AG09309 (cell line): ENCODE data around the gene RPS6KL1.

Experiments used
- DNase-seq: peaks from one replicate; pipeline ENCODE4 v3.0.0-alpha.2; 2010; ENCODE audit warnings: low read depth
- H3K4me3 ChIP-seq: 2 replicates; pipeline ENCODE4 v1.5.1; 2011; ENCODE audit warnings: mild to moderate bottlenecking, low read depth, low read length, moderate library complexity; ENCODE audit not compliant: control insufficient read depth
- TF ChIP-seq, protein P1 (sequence below): IDR thresholded peaks from 2 replicates; pipeline ENCODE4 v1.5.1; 2011; ENCODE audit warnings: mild to moderate bottlenecking, low read depth, low read length, inconsistent platforms; ENCODE audit not compliant: insufficient read depth, control insufficient read depth; ENCODE audit errors: missing control alignments

Gene RPS6KL1

DNA sequence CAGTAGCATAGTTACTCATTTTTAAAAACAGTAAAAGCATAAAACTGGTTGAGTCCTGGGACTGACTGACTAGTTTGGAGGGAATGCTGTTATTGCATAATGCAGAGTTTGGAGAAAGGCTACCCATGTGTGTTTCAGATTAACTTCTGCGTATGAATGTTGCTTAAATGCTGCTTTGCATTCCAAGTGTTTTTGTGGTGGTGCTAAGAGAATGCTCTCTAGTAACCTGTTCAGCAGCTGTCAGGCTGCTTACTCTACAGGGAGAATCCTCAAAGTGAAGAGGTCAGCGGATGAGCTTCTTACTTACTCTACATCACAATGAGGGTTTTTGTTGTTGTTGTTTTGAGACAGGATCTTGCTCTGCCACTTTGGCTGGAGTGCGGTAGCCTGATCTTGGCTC lies 37.1 kb downstream of the RPS6KL1 start:
- peak; percentile 97 for DNase-seq
- H3K4me3 ChIP-seq = no peak overlapping the region
- TF ChIP-seq, protein P1, sequence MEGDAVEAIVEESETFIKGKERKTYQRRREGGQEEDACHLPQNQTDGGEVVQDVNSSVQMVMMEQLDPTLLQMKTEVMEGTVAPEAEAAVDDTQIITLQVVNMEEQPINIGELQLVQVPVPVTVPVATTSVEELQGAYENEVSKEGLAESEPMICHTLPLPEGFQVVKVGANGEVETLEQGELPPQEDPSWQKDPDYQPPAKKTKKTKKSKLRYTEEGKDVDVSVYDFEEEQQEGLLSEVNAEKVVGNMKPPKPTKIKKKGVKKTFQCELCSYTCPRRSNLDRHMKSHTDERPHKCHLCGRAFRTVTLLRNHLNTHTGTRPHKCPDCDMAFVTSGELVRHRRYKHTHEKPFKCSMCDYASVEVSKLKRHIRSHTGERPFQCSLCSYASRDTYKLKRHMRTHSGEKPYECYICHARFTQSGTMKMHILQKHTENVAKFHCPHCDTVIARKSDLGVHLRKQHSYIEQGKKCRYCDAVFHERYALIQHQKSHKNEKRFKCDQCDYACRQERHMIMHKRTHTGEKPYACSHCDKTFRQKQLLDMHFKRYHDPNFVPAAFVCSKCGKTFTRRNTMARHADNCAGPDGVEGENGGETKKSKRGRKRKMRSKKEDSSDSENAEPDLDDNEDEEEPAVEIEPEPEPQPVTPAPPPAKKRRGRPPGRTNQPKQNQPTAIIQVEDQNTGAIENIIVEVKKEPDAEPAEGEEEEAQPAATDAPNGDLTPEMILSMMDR = no peak

DNA sequence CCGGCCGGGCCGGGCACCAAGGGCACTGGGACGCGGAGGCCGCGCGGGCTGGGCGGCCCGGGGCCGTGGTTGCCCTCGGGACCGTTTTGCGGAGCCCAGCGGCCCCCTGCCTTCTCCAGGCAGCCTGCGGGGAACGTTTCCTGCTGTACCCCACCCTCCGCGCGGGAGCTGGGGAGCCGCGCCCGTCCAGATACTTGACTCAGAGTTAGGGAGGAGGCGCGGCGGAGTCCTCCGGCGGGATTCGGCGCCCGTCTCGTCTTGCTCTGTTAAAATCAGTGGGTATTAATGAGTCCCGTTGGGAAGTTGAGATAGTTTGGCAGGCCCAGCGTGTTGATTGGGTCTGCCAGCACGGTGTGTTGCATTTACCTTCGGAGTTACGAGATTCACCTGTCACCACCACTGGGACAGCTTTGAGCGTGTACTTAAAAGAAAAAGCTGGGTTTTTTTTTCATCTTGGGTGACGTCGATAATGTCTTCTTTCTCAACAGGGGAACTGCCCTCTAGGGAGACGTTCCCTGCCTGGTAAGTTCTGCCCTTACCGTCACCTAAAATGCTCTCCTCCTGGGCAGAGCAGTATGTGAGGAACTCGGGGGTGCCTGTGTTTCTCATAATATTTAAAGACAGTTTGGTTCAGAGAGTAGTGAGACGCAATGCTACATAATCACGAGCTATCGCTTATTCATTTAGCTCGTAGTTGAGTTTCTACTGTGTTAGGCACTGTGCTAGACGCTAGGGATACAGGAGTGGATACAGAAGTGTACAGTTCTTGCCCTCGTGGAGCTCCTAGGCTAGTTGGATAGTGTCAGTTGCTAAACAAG lies 40.7 kb downstream of the RPS6KL1 start:
- peak overlapping the region; percentile 62 for H3K4me3 ChIP-seq
- DNase-seq = no peak
- TF ChIP-seq, protein P1 = no peak

DNA sequence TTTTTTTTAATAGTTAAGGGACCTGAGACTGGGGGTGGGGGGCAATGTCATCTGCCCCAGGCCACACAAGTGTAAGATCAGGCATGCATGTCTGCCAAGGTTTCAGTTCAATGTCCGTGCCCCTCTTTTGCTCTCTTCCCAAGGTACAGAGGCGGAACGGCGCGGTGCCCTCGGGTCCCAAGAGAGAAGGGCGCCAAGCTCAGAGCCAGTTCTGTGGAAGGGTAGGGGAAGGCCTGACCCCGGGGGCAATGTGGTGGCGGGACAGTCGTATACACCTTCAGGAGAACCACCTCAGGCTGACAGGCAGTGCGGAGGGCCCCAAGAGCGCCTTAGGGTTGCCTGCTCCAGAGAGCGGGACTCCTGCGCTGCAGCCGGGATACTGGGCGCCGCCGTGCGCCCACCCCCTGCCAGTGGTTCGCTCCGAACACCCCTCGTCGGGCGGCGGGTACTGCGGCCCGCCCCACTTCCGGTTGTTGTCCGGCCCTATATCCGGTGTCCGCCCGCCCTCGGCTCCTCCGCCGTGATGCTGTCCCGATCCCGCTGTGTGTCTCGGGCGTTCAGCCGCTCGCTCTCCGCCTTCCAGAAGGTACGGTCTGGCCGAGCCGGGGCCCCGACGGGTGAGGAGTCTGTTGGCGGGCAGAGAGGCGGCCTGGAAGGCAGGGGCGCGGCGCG lies 41.5 kb downstream of the RPS6KL1 start, which contains the start of gene DLST:
Gene DLST, plus strand, starts transcription at position 486 of the 672 bp plus-strand sequence. Its CDS starts 38 bp downstream, at position 524.
- peak within 1 kb of the TSS; percentile 62 for H3K4me3 ChIP-seq
- DNase-seq = no peak
- TF ChIP-seq, protein P1 = no peak

DNA sequence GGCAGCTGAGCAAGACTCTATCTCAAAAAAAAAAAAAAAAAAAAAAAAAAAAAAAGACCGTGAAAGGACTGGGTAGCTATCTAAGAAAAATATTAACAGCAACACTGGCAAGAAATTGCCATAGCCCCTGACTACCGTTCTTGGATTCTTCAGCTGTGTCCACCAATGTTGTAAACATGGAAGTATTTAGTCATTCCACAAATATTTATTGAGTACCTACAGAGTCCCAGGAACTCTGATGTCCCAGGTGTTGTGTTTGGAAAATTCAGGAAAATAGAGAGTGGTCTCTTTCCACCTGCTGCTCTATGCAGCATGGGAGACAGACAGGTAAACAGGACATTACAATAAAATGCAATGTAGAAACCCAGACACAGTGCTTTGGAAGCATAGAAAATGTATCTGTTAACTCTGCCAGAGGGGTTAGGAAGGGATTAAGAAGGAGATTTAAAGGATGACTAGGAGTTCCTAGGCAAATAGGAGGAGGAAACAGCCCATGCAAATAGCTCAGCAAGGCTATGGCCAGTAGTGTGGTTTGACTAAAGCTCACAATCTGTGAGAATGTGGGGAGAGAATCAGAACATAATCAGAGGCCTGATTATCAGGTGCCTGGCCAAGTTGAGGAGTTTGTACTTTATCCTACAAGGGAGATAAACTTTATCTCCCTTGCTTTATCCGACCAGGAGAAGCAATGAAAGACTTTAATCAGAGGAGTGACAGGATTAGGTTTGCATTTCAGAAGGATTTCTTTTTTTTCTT lies 43.5 kb downstream of the RPS6KL1 start:
- TF ChIP-seq, protein P1 = no peak
- DNase-seq = no peak
- H3K4me3 ChIP-seq = no peak overlapping the region

DNA sequence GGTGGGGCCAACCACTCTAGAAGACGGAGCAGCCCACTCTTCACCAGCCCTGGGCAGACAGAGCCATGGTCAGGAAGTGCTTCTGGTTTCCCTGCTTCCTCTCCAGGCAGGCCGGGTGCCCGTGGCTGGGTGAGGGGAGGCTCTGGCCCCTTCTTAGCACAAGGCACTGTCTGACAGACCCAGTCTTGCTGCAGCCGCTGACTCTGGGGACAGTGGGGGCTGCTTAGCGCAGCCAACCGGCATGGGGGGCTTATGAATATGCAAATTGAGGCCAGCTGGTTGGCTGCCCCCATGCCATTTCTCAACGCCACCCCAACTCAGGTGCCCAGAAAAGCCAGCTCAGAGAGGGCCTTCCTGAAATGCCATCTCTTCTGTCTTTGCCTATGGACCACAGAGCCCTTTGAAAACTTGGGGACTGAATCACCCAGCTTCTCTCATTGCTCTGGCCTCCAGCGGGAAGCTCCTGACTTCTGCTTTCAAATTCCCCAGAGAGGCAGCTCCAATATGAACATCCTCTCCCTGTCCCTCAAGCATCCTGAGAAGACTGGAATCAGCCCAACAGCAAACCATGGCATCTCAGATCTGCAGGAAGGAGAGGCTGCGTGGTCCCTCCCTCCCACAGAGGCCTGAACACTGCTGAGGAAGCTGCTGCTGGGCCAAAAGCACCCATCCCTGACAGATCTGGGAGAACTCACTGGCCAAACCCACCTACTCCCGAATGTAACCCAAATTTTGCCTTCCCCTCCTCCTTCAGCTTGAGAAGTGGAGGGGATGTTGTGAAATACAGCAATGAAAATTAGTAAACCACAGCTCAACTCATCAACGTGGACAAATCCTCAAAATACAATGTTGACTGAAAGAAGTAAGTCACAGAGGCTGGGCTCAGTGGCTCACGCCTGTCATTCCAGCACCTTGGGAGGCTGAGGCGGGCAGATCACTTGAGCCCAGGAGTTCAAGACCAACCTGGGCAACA lies 46.8 kb downstream of the RPS6KL1 start, which contains the start of gene PROX2:
Gene PROX2, minus strand, starts transcription at position 205 of the 973 bp plus-strand sequence. CDS start 12,311 bp downstream, outside the sequence.
- no peak for DNase-seq

More for the DNA sequence above, 46.8 kb downstream of the RPS6KL1 start, which contains the start of gene PROX2:
- TF ChIP-seq, protein P1 = no peak
- H3K4me3 ChIP-seq = no peak within 1 kb of the TSS
